Upper lobe of left lung (tissue), 6 donors: ENCODE measurements around the gene APOB. TPM values are rescaled to one million over a fixed set of nuclear protein-coding genes. Genes with fewer than 3 reads are reported as not detected.
"Not testable (repeated sequence)": the region's sequence is repeated elsewhere in the genome, so short reads cannot be mapped to it uniquely, and the experiment has no call there.

Experiments
- ATAC-seq, 2 donors: fragments of 200-7000 bp; cut with Tn5 transposase; one replicate each; pipeline ENCODE4 v1.9.1; 2022; ENCODE audit warnings: mild to moderate bottlenecking in 2 of 2, moderate library complexity in 2 of 2; ENCODE audit not compliant: low FRiP score in 2 of 2
- DNase-seq, 2 donors: peaks; one replicate each; pipeline ENCODE4 v3.0.0-alpha.2; 2019 to 2020
- H3K27ac ChIP-seq, 4 donors: fragments of 200-600 bp; sonication (generic); one replicate each; pipeline ENCODE4 v1.5.1; 2016 to 2019
- H3K27me3 ChIP-seq, 4 donors: fragments of 200-600 bp; sonication (generic); one replicate each; pipeline ENCODE4 v1.5.1; 2017 to 2019
- H3K36me3 ChIP-seq, 4 donors: fragments of 200-600 bp; sonication (generic); one replicate each; pipeline ENCODE4 v1.5.1; 2016 to 2019
- H3K4me1 ChIP-seq, 4 donors: fragments of 200-600 bp; sonication (generic); one replicate each; pipeline ENCODE4 v1.5.1; 2018 to 2019
- H3K4me3 ChIP-seq, 4 donors: fragments of 200-600 bp; sonication (generic); one replicate each; pipeline ENCODE4 v1.5.1; 2017 to 2019; ENCODE audit warnings: mild to moderate bottlenecking in 2 of 4, moderate library complexity in 1 of 4
- H3K9me3 ChIP-seq, 4 donors: fragments of 200-600 bp; sonication (generic); one replicate each; pipeline ENCODE4 v1.5.1; 2018 to 2019
- CTCF ChIP-seq, 6 experiments: fragments of 450-650 bp in 4 of 6; fragments of 200-600 bp in 2 of 6; sonication (generic) in 2 of 6; IDR thresholded peaks; one replicate each; pipeline ENCODE4 v1.5.1; 2016 to 2019; ENCODE audit warnings: antibody characterized with exemption in 6 of 6
- EP300 ChIP-seq, 4 donors: sonication (generic); formaldehyde crosslinking; IDR thresholded peaks; one replicate each; pipeline ENCODE4 v1.5.1; 2017; ENCODE audit warnings: antibody characterized with exemption in 4 of 4, control low read depth in 2 of 4
- POLR2A ChIP-seq, 4 donors: fragments of 450-650 bp; IDR thresholded peaks; one replicate each; pipeline ENCODE4 v1.5.1; 2016 to 2017; ENCODE audit warnings: antibody characterized with exemption in 4 of 4, mild to moderate bottlenecking in 2 of 4
- POLR2AphosphoS5 ChIP-seq, 2 donors: sonication (generic); formaldehyde crosslinking; IDR thresholded peaks; one replicate each; pipeline ENCODE4 v1.5.1; 2017; ENCODE audit warnings: antibody characterized with exemption in 2 of 2
- WGBS, 2 donors: methylation state at CpG; one replicate each; pipeline ENCODE4 v1.1.5; 2017 to 2018; 5-methylcytosine and 5-hydroxymethylcytosine counted together
- total RNA-seq, 6 donors: library from RNA; depleted of rRNA in 4 of 6; stranded (reverse); fragments of >200 nt in 4 of 6; gene quantifications; one replicate each; pipeline versions ENCODE4 v1.1.0 to v1.2.1, GENCODE V29; 2016 to 2021
- donor health status: DM: no; HTN: no; CAD: no; lungs with moderate emphysema.
- donor health status: DM: no; HTN: yes; CAD: no; lungs with severe emphysema.

APOB gene
- total RNA-seq, 6 donors from 2014 or later = under 0.01 to 2.1 (median 0.60) TPM

- ATAC-seq (no peak), DNase-seq (no peak)
- Histone ChIP-seq H3K9me3 (no peaks in the 10 kb centered on the region), H3K4me3 (no peak overlapping the region), H3K27ac (no peak overlapping the region), H3K36me3 (no peaks in the 10 kb centered on the region), H3K4me1 (no peaks in the 10 kb centered on the region), H3K27me3 (no peaks in the 10 kb centered on the region)
- TF ChIP-seq EP300 (IDR thresholded peaks at IDR 0.05) (no peak), POLR2A (IDR thresholded peaks at IDR 0.05) (no peak), CTCF (IDR thresholded peaks at IDR 0.05) (no peak), POLR2AphosphoS5 (IDR thresholded peaks at IDR 0.05) (no peak)
- 74 to 92% methylated on average over 2 of the region's 2 CpGs for WGBS, 2 donors
Measured at GRCh38 chr2:21029519-21029918, 14.4 kb downstream of the APOB start.

GRCh38 chr2:21028951-21029350 lies 14.9 kb downstream of the APOB start:
- not testable (repeated sequence) for DNase-seq, ATAC-seq, H3K4me3 ChIP-seq, H3K9me3 ChIP-seq, H3K27me3 ChIP-seq, H3K4me1 ChIP-seq, H3K27ac ChIP-seq, H3K36me3 ChIP-seq
- 71 to 75% methylated on average over 5 of the region's 5 CpGs for WGBS, 2 donors

GRCh38 chr2:21028021-21028947 lies 15.6 kb downstream of the APOB start:
- Histone ChIP-seq H3K36me3 (no peaks in the 10 kb centered on the region), H3K4me3 (no peak overlapping the region), H3K27me3 (no peaks in the 10 kb centered on the region), H3K9me3 (no peaks in the 10 kb centered on the region), H3K27ac (no peak overlapping the region), H3K4me1 (no peaks in the 10 kb centered on the region)
- 88 to 94% methylated on average over 4 of the region's 4 CpGs for WGBS, 2 donors
- no peak for ATAC-seq
- TF ChIP-seq POLR2A (IDR thresholded peaks at IDR 0.05) (no peak), POLR2AphosphoS5 (IDR thresholded peaks at IDR 0.05) (no peak), CTCF (IDR thresholded peaks at IDR 0.05) (no peak), EP300 (IDR thresholded peaks at IDR 0.05) (no peak)
- no peak for DNase-seq

GRCh38 chr2:21026479-21027282 lies 17.2 kb downstream of the APOB start:
- Histone ChIP-seq H3K9me3 (no peaks in the 10 kb centered on the region), H3K36me3 (no peaks in the 10 kb centered on the region), H3K4me1 (no peaks in the 10 kb centered on the region), H3K4me3 (no peak overlapping the region), H3K27me3 (no peaks in the 10 kb centered on the region), H3K27ac (no peak overlapping the region)
- no peak for TF ChIP-seq POLR2A (IDR thresholded peaks at IDR 0.05)
- TF ChIP-seq CTCF (IDR thresholded peaks at IDR 0.05) = no peak
- no peak for TF ChIP-seq POLR2AphosphoS5 (IDR thresholded peaks at IDR 0.05)
- TF ChIP-seq EP300 (IDR thresholded peaks at IDR 0.05) = no peak
- ATAC-seq (no peak), DNase-seq (no peak)

GRCh38 chr2:21025690-21026478 lies 18.0 kb downstream of the APOB start:
- TF ChIP-seq EP300 (IDR thresholded peaks at IDR 0.05) (no peak), CTCF (IDR thresholded peaks at IDR 0.05) (no peak), POLR2AphosphoS5 (IDR thresholded peaks at IDR 0.05) (no peak), POLR2A (IDR thresholded peaks at IDR 0.05) (no peak)
- DNase-seq (no peak), ATAC-seq (no peak)
- H3K4me1 ChIP-seq = no peaks in the 10 kb centered on the region
- H3K27ac ChIP-seq = no peak overlapping the region
- no peaks in the 10 kb centered on the region for H3K27me3 ChIP-seq
- H3K9me3 ChIP-seq = no peaks in the 10 kb centered on the region
- WGBS, 2 donors = 85 to 88% methylated on average over 11 of the region's 11 CpGs
- H3K36me3 ChIP-seq = no peaks in the 10 kb centered on the region
- no peak overlapping the region for H3K4me3 ChIP-seq
